Activated CD4-positive, alpha-beta T cell treated with anti-CD3 and anti-CD28 coated beads, Interleukin-2, amount 50 U/mL, for 24 hours (primary cell): ENCODE measurements around the gene AOX1.
"Not testable (repeated sequence)": the region's sequence is repeated elsewhere in the genome, so short reads cannot be mapped to it uniquely, and the experiment has no call there.

ENCODE experiments used
- DNase-seq, 2 donors: peaks; one replicate each; pipeline ENCODE4 v3.0.0-alpha.2; 2020; ENCODE audit warnings: low read depth in 1 of 2, low spot score in 1 of 2

The AOX1 gene

DNA sequence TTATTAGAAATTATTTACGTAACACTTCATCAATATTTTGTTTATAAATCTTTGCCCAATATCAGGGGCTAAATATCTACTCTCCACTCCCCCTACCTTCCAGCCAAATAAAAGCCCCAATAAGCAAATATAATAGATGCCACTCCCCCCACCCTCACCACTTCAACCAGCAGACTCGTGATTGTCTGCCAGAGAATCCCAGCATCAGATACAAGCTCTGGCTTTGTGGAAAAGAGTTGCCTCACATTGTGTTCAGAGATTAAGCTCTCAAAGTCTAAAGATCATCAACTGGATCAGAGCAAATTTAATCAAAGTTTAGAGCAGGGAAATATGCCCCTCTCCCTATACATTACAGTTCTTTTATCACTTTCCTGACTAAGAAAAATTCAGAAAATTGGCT is 39.5 kb downstream of the AOX1 start:
- no peak for DNase-seq

DNA sequence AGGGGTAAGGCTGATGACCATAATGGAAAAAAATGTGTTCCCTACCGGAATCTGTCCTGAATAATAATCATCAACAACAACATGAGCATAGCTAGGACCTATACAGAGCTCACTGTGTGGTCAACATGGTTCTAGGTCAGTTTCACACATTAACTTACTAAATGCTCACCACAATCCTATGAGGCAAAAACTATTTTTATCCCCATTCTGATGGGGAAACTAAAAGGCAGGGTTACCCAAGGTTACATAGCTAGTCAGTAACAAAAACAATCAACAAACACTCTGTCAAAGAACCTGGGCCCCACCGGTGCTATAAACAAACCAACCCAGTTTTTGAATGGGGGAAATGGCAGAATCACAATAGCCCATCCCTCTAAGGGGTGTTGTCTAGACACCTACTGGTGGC is 40.1 kb downstream of the AOX1 start:
- no peak for DNase-seq

- DNase-seq, result no peak
These were observed 41.4 kb downstream of the AOX1 start for GRCh38 chr2:200627110-200627770.

DNA sequence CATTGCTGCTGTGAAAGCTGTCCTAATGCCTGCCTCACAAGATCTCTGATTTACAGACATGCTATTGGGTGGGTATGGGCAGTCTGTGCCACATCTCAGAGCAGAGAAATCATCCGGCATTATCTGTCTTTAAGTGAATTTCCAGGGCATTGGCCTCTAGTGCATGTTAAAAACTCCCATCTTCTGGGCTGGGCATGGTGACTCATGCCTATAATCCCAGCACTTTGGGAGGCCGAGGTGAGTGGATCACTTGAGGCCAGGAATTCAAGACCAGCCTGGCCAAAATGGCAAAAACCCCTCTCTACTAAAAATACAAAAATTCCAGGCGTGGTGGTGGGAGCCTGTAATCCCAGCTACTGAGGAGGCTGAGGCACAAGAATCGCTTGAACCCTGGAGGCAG is 42.6 kb downstream of the AOX1 start:
- DNase-seq, result not testable (repeated sequence)

DNA sequence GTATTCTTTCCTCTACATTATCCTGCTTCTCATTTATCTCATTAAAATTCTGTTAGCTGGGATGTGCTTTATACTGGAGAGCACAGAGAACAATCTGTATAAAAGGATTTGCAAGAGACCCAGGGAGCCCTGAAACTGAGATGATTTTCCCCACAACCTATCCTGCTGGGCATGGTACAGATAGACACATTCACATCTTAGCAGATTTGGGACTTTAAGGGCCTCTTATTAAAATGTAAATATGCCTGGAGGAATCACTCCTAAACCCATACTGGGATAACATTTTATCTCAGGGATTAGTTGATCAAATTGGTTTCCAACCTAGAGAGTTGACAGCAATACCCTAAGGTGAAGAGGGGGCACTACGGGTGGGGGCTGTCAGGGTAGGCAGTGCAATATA is 45.5 kb downstream of the AOX1 start:
- no peak for DNase-seq

- no peak for DNase-seq
These were observed 48.6 kb downstream of the AOX1 start for GRCh38 chr2:200634231-200634964.

DNA sequence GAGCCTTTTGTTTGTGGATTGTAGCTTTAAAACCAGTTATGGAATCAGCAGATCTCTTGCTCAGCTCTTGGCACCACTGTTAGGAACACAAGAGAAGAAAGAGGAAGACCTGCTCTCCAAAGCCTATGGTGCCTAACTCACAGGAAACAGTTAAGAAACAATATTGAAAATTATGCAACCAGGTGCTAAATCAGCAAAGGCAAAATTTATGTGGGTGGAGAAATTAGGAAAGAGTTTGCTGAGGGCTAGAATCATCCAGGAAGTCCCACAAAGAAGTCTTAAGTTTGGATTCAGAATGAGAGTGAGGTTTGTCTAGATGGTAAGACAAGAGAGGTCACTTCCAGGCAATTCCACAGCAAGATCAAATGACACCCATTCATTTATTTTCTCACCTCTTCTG is 49.4 kb downstream of the AOX1 start:
- DNase-seq, result no peak

DNA sequence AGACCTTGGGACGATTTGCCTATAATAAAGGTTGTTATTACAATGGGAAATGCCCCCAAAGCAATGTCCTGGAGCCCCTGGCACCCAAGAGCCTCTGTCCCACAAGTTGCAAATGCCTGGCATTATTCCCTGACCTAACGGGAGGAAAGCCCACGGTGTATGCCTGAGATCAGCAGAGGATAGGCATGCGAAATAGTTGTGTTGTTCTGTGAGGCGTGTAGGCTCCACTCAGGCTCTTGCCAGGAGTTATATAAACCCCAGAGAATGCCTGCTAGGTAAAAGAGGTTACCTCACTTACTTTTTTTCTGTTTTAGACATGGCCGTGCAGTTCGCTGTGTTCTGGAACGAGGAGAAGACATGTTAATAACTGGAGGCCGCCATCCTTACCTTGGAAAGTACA is 52.1 kb downstream of the AOX1 start:
- DNase-seq, result no peak

DNA sequence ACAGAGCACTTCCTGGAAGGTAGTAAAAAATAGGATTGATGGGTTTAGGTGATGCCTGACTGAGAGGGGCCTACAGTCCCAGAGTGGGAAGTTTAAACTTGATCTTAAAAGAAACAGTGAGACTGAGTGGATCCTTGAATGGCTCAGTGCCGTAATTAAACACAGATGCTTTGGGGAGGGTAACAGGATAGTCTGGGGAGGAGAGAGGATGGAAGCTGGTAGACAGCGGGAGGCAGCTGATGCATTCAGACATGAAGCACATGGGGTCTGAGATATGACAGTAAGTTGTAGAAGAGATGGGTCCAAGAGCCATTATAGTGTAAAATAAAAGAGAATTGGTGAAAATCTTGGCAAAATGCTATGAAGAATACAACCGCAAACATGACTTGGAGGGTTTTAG is 54.4 kb downstream of the AOX1 start:
- DNase-seq, result no peak

GRCh38 chr2:200640901-200641300 is 55.1 kb downstream of the AOX1 start:
- no peak for DNase-seq

- not testable (repeated sequence) for DNase-seq
These were observed 62.9 kb downstream of the AOX1 start for GRCh38 chr2:200648518-200649281.

DNA sequence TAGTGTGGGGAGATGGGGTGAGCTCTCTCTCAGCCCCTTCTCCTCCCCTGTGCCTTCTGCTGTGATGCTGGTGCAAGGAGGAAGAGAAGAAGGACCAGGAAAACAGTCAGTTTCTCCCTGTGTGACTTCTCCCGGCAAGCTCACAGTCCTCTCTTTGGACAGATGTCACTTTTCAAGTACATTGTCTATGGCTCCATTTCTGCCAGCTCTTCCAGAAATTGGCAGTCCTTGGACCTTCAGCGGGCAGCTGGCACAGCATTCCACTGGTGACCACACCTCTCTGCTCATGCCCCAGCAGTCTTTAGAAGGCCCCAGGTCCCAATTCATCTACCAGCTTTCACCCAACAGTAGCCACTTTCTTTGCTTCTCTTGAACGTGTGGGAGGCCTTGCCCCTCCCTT is 63.9 kb downstream of the AOX1 start:
- no peak for DNase-seq

DNA sequence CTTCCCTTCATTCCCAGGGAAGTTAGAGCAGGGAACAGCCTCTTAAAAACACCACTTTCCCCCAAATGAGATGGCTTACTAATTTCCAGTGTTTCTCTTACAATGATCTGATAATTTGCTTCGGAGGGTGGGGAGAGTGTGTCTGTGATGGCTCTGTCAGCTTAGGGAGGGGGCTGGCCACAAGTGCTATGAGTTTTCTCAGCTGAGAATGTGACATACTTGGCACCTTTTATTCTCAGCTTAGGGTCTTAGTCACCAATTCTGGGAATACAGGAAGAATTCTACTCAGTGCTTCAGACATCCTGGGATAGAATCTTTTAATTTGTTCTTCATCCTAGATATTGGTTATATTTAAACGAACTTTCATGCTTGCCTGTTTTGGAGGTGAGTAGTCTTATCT is 64.4 kb downstream of the AOX1 start:
- no peak for DNase-seq

DNA sequence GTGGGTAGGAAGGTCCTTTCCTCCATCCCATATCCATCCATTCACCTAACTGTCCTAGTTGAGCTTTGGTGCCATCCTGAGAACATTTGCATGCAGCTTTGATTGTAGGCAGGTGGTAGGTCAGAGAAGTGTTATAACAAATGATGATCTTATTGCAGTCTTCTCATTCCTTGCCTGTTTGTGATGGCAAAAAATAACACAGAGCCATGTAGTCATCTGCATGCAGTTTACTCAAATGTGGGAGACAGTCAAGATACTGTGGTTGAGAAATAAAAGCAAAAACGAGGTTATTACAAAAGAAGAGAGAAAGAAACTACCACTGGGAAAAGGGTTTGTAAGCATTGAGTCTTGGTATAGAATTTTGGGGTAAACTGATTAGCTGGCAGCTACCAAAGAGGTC is 66.3 kb downstream of the AOX1 start:
- no peak for DNase-seq

DNA sequence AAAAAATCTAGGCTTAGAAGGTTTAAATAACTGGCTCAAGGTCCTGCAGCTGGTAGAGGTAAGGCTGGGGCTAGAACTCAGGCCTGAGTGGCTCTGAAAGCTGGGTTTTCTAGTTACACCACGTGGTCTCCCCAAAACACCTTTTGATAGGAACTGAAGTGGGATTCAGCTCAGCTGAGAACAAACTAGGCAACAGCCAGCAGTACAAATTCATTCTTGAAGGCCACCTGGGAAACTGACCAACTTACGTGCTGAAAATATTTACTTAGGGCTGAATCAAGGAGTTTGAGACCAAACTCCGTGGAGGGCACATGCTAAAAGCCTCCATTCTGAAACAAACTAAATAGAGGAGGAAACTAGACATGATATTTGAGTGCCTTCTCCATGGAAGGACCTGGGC is 67.2 kb downstream of the AOX1 start:
- no peak for DNase-seq

DNA sequence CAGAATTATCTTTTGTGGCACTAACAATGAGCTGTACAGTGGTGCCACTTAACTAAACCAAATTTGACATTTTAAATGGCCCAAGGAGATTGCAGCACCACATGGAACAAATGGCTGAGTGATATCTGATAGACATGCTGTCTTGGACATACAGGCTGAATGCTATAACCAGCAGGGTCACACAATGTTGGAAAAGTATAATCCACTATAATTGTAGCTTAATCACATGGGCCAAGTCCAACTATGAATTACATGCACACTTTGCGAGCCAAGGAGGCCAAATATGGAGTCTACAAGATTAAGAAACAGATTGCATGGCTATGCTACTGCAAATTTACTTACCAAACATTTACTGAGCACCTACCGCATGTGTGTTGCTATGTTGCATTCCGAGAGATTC is 69.0 kb downstream of the AOX1 start:
- DNase-seq, result no peak

- DNase-seq, result no peak
These were observed 70.2 kb downstream of the AOX1 start for GRCh38 chr2:200655918-200656580.

DNA sequence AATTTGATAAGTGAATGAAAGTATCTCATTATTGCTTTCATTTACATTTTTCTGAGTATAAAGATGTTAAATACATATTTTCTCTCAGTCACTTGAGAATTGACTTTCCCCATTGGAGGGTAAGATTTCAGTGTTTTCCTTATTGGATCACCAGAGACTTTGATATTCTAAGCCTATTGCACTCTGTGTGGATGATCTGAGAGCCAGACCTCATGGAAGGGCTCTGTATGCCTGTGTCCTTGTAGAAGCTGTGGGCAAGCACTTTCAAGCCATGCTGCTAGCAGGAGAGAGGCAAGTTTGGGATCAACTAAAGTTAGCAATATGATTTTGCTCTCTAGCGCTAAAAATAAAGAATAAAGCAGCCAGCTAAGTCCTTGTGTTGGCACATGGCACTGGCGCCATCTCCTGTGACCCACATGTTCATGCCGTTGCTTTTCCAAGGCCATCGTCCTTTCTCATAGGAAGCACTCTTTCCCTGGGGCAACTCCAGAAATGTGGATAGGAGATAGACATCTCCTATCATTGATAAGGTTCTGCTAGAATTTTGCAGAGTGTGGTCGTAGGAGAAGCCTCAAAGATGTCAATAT is 72.6 kb downstream of the AOX1 start:
- DNase-seq, result no peak

- DNase-seq, result no peak
These were observed 73.6 kb downstream of the AOX1 start for GRCh38 chr2:200659410-200659809.

- DNase-seq, result no peak
These were observed 75.7 kb downstream of the AOX1 start for GRCh38 chr2:200661477-200661876.

GRCh38 chr2:200662727-200663126 is 76.9 kb downstream of the AOX1 start:
- no peak for DNase-seq
